Measurements from ENCODE around the gene CACNA1I. TPM values are rescaled to one million over a fixed set of nuclear protein-coding genes. Genes with fewer than 3 reads are reported as not detected.

Gene CACNA1I
- total RNA-seq, 2 donors from 2014 or later = 20.3 to 27.9 TPM

GRCh38 chr22:39712751-39713525, 142.4 kb downstream of the CACNA1I start:
- no peaks in the 10 kb centered on the region for H3K36me3 Mint-ChIP-seq (ENCODE audit: low read depth)
- no peak overlapping the region for H3K4me3 Mint-ChIP-seq
- DNase-seq = no peak
- no peak overlapping the region for H3K27ac Mint-ChIP-seq
- peaks cover 11% of the 10 kb centered on the region for H3K27me3 Mint-ChIP-seq
- ATAC-seq = no peak
- no peaks in the 10 kb centered on the region for H3K9me3 ChIP-seq (ENCODE audit: control insufficient read depth, low read length, poor library complexity, severe bottlenecking)
- peaks cover 4% of the 10 kb centered on the region for H3K4me1 Mint-ChIP-seq

GRCh38 chr22:39713799-39714290, 143.3 kb downstream of the CACNA1I start:
- Mint-ChIP-seq H3K4me3 (no peak overlapping the region), H3K27me3 (peaks cover 11% of the 10 kb centered on the region), H3K4me1 (peaks cover 1% of the 10 kb centered on the region), H3K36me3 (ENCODE audit: low read depth) (no peaks in the 10 kb centered on the region), H3K27ac (peak overlapping the region; percentile 19)
- H3K9me3 ChIP-seq (ENCODE audit: control insufficient read depth, low read length, poor library complexity, severe bottlenecking) = no peaks in the 10 kb centered on the region
- DNase-seq = no peak
- ATAC-seq = no peak

- DNase-seq = no peak
- Mint-ChIP-seq H3K27me3 (peaks cover 11% of the 10 kb centered on the region), H3K36me3 (ENCODE audit: low read depth) (no peaks in the 10 kb centered on the region), H3K27ac (no peak overlapping the region), H3K4me3 (no peak overlapping the region), H3K4me1 (no peaks in the 10 kb centered on the region)
- no peak for ATAC-seq
- no peaks in the 10 kb centered on the region for H3K9me3 ChIP-seq (ENCODE audit: control insufficient read depth, low read length, poor library complexity, severe bottlenecking)
Measured at GRCh38 chr22:39714321-39714720, 143.8 kb downstream of the CACNA1I start.

GRCh38 chr22:39715778-39716495, 145.4 kb downstream of the CACNA1I start:
- Mint-ChIP-seq H3K4me3 (no peak overlapping the region), H3K36me3 (ENCODE audit: low read depth) (no peaks in the 10 kb centered on the region), H3K27ac (no peak overlapping the region), H3K4me1 (peaks cover 3% of the 10 kb centered on the region), H3K27me3 (peaks cover 2% of the 10 kb centered on the region)
- ATAC-seq (no peak), DNase-seq (no peak)
- no peaks in the 10 kb centered on the region for H3K9me3 ChIP-seq (ENCODE audit: control insufficient read depth, low read length, poor library complexity, severe bottlenecking)

GRCh38 chr22:39716534-39716933, 146.0 kb downstream of the CACNA1I start:
- Mint-ChIP-seq H3K4me3 (no peak overlapping the region), H3K36me3 (ENCODE audit: low read depth) (no peaks in the 10 kb centered on the region), H3K4me1 (peaks cover 3% of the 10 kb centered on the region), H3K27me3 (no peaks in the 10 kb centered on the region), H3K27ac (no peak overlapping the region)
- DNase-seq (no peak), ATAC-seq (no peak)
- H3K9me3 ChIP-seq (ENCODE audit: control insufficient read depth, low read length, poor library complexity, severe bottlenecking) = no peaks in the 10 kb centered on the region

GRCh38 chr22:39717099-39717498, 146.5 kb downstream of the CACNA1I start:
- no peaks in the 10 kb centered on the region for H3K36me3 Mint-ChIP-seq (ENCODE audit: low read depth)
- no peaks in the 10 kb centered on the region for H3K27me3 Mint-ChIP-seq

GRCh38 chr22:39718206-39718605, 147.7 kb downstream of the CACNA1I start:
- ATAC-seq = no peak

More at GRCh38 chr22:39717099-39717498, 146.5 kb downstream of the CACNA1I start:
- no peak overlapping the region for H3K27ac Mint-ChIP-seq
- peaks cover 3% of the 10 kb centered on the region for H3K4me1 Mint-ChIP-seq
- H3K9me3 ChIP-seq (ENCODE audit: control insufficient read depth, low read length, poor library complexity, severe bottlenecking) = no peaks in the 10 kb centered on the region
- DNase-seq (no peak), ATAC-seq (no peak)
- no peak overlapping the region for H3K4me3 Mint-ChIP-seq

GRCh38 chr22:39718921-39719475, 148.4 kb downstream of the CACNA1I start:
- peak overlapping the region; percentile 39 for H3K27ac Mint-ChIP-seq
- DNase-seq = no peak
- H3K36me3 Mint-ChIP-seq (ENCODE audit: low read depth) = no peaks in the 10 kb centered on the region
- ATAC-seq = no peak
- H3K4me3 Mint-ChIP-seq = peak overlapping the region; percentile 19
- H3K4me1 Mint-ChIP-seq = peaks cover 7% of the 10 kb centered on the region
- no peaks in the 10 kb centered on the region for H3K27me3 Mint-ChIP-seq
- H3K9me3 ChIP-seq (ENCODE audit: control insufficient read depth, low read length, poor library complexity, severe bottlenecking) = no peaks in the 10 kb centered on the region

More at GRCh38 chr22:39718206-39718605, 147.7 kb downstream of the CACNA1I start:
- no peak overlapping the region for H3K27ac Mint-ChIP-seq
- H3K36me3 Mint-ChIP-seq (ENCODE audit: low read depth) = no peaks in the 10 kb centered on the region
- H3K4me3 Mint-ChIP-seq = no peak overlapping the region
- H3K9me3 ChIP-seq (ENCODE audit: control insufficient read depth, low read length, poor library complexity, severe bottlenecking) = no peaks in the 10 kb centered on the region
- DNase-seq = no peak
- peaks cover 7% of the 10 kb centered on the region for H3K4me1 Mint-ChIP-seq
- no peaks in the 10 kb centered on the region for H3K27me3 Mint-ChIP-seq

GRCh38 chr22:39719559-39720450, 149.3 kb downstream of the CACNA1I start:
- ATAC-seq = no peak
- DNase-seq = no peak
- Mint-ChIP-seq H3K36me3 (ENCODE audit: low read depth) (no peaks in the 10 kb centered on the region), H3K4me3 (peak overlapping the region; percentile 21), H3K27me3 (no peaks in the 10 kb centered on the region), H3K4me1 (peaks cover 7% of the 10 kb centered on the region), H3K27ac (peak overlapping the region; percentile 43)
- H3K9me3 ChIP-seq (ENCODE audit: control insufficient read depth, low read length, poor library complexity, severe bottlenecking) = no peaks in the 10 kb centered on the region

GRCh38 chr22:39721206-39722031, 150.9 kb downstream of the CACNA1I start:
- no peaks in the 10 kb centered on the region for H3K36me3 Mint-ChIP-seq (ENCODE audit: low read depth)
- DNase-seq (no peak), ATAC-seq (no peak)
- H3K9me3 ChIP-seq (ENCODE audit: control insufficient read depth, low read length, poor library complexity, severe bottlenecking) = no peaks in the 10 kb centered on the region
- H3K27ac Mint-ChIP-seq = no peak overlapping the region
- H3K4me1 Mint-ChIP-seq = peaks cover 7% of the 10 kb centered on the region
- no peaks in the 10 kb centered on the region for H3K27me3 Mint-ChIP-seq
- H3K4me3 Mint-ChIP-seq = no peak overlapping the region

- H3K9me3 ChIP-seq (ENCODE audit: control insufficient read depth, low read length, poor library complexity, severe bottlenecking) = no peaks in the 10 kb centered on the region
- Mint-ChIP-seq H3K4me1 (peaks cover 7% of the 10 kb centered on the region), H3K27ac (no peak overlapping the region), H3K4me3 (no peak overlapping the region), H3K27me3 (no peaks in the 10 kb centered on the region), H3K36me3 (ENCODE audit: low read depth) (no peaks in the 10 kb centered on the region)
- no peak for ATAC-seq
- no peak for DNase-seq
Measured at GRCh38 chr22:39722032-39722325, 151.4 kb downstream of the CACNA1I start.

GRCh38 chr22:39722501-39722900, 151.9 kb downstream of the CACNA1I start:
- no peak overlapping the region for H3K27ac Mint-ChIP-seq
- ATAC-seq (no peak), DNase-seq (no peak)
- no peaks in the 10 kb centered on the region for H3K27me3 Mint-ChIP-seq
- H3K9me3 ChIP-seq (ENCODE audit: control insufficient read depth, low read length, poor library complexity, severe bottlenecking) = no peaks in the 10 kb centered on the region
- H3K4me1 Mint-ChIP-seq = peaks cover 7% of the 10 kb centered on the region
- no peaks in the 10 kb centered on the region for H3K36me3 Mint-ChIP-seq (ENCODE audit: low read depth)
- no peak overlapping the region for H3K4me3 Mint-ChIP-seq
